HCT116 (cell line): ENCODE data around the gene AVL9.
"Not testable (repeated sequence)": the region's sequence is repeated elsewhere in the genome, so short reads cannot be mapped to it uniquely, and the experiment has no call there.

Source experiments
- CEBPB ChIP-seq: IDR thresholded peaks from 2 replicates; pipeline ENCODE4 v1.6.1; 2012; ENCODE audit warnings: low read depth
- ELF1 ChIP-seq: IDR thresholded peaks from 2 replicates; pipeline ENCODE4 v1.6.1; 2012; ENCODE audit warnings: low read depth, borderline replicate concordance
- EZH2 ChIP-seq: fragments of 200-600 bp; sonication (generic); IDR thresholded peaks from 2 replicates; pipeline ENCODE4 v1.6.1; 2017; ENCODE audit warnings: antibody characterized with exemption, mixed run types
- EZH2phosphoT487 ChIP-seq: fragments of 200-600 bp; IDR thresholded peaks from 2 replicates; pipeline ENCODE4 v1.6.1; 2018; ENCODE audit warnings: antibody characterized with exemption, borderline replicate concordance
- POLR2A ChIP-seq: IDR thresholded peaks from 2 replicates; pipeline ENCODE4 v1.7.0; 2011; ENCODE audit warnings: borderline replicate concordance; ENCODE audit not compliant: insufficient read depth, insufficient read length; ENCODE audit errors: extremely low read depth
- POLR2AphosphoS5 ChIP-seq: IDR thresholded peaks from 2 replicates; pipeline ENCODE4 v1.6.1; 2011; ENCODE audit warnings: mild to moderate bottlenecking, low read depth, low read length, moderate library complexity
- RAD21 ChIP-seq: IDR thresholded peaks from 2 replicates; pipeline ENCODE4 v1.6.1; 2012; ENCODE audit warnings: low read depth, mild to moderate bottlenecking
- SP1 ChIP-seq: IDR thresholded peaks from 2 replicates; pipeline ENCODE4 v1.6.1; 2012; ENCODE audit warnings: low read depth
- ZNF274 ChIP-seq: fragments of 200-500 bp; sonication (Bioruptor generic); IDR thresholded peaks from 2 replicates; pipeline ENCODE4 v1.6.1; 2014; ENCODE audit warnings: mild to moderate bottlenecking, low read depth, low read length, inconsistent platforms
- TF ChIP-seq, protein P1 (sequence below), 3 experiments: fragments of 200-600 bp in 1 of 3; sonication (generic) in 1 of 3; IDR thresholded peaks in 2 of 3; conservative IDR thresholded peaks in 1 of 3; 2 replicates each; pipeline ENCODE4 v1.5.1; 2012 to 2017; ENCODE audit warnings: low read depth in 2 of 3, low read length in 2 of 3, antibody characterized with exemption in 1 of 3, borderline replicate concordance in 1 of 3, control low read depth in 1 of 3, mild to moderate bottlenecking in 1 of 3, mixed read lengths in 1 of 3, mixed run types in 1 of 3, moderate library complexity in 1 of 3; ENCODE audit not compliant: insufficient read depth in 1 of 3
- TF ChIP-seq, protein P2 (sequence below): IDR thresholded peaks from 2 replicates; pipeline ENCODE4 v1.6.1; 2012
- TF ChIP-seq, protein P3 (sequence below): IDR thresholded peaks from 2 replicates; pipeline ENCODE4 v1.6.1; 2012; ENCODE audit warnings: low read depth

DNA sequence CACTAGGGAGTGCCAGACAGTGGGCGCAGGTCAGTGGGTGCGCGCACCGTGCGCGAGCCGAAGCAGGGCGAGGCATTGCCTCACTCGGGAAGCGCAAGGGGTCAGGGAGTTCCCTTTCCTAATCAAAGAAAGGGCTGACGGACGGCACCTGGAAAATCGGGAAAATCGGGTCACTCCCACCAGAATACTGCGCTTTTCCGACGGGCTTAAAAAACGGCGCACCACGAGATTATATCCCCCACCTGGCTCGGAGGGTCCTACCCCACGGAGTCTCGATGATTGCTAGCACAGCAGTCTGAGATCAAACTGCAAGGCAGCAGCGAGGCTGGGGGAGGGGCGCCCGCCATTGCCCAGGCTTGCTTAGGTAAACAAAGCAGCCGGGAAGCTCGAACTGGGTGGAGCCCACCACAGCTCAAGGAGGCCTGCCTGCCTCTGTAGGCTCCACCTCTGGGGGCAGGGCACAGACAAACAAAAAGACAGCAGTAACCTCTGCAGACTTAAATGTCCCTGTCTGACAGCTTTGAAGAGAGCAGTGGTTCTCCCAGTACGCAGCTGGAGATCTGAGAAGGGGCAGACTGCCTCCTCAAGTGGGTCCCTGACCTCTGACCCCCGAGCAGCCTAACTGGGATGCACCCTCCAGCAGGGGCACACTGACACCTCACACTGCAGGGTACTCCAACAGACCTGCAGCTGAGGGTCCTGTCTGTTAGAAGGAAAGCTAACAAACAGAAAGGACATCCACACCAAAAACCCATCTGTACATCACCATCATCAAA lies 30.5 kb upstream of the AVL9 start:
- TF ChIP-seq EZH2, SP1, EZH2phosphoT487, RAD21, ZNF274, POLR2AphosphoS5, CEBPB, ELF1, POLR2A: not testable (repeated sequence)
- TF ChIP-seq, protein P1, sequence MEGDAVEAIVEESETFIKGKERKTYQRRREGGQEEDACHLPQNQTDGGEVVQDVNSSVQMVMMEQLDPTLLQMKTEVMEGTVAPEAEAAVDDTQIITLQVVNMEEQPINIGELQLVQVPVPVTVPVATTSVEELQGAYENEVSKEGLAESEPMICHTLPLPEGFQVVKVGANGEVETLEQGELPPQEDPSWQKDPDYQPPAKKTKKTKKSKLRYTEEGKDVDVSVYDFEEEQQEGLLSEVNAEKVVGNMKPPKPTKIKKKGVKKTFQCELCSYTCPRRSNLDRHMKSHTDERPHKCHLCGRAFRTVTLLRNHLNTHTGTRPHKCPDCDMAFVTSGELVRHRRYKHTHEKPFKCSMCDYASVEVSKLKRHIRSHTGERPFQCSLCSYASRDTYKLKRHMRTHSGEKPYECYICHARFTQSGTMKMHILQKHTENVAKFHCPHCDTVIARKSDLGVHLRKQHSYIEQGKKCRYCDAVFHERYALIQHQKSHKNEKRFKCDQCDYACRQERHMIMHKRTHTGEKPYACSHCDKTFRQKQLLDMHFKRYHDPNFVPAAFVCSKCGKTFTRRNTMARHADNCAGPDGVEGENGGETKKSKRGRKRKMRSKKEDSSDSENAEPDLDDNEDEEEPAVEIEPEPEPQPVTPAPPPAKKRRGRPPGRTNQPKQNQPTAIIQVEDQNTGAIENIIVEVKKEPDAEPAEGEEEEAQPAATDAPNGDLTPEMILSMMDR (IDR thresholded peaks at IDR 0.05 in 2 of 3, conservative IDR thresholded peaks at IDR 0.05 in 1 of 3; ENCODE audit: borderline replicate concordance in 1 of 3, insufficient read depth in 1 of 3, low read depth in 2 of 3, low read length in 2 of 3): not testable (repeated sequence)
- TF ChIP-seq, protein P2, sequence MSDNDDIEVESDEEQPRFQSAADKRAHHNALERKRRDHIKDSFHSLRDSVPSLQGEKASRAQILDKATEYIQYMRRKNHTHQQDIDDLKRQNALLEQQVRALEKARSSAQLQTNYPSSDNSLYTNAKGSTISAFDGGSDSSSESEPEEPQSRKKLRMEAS: not testable (repeated sequence)
- TF ChIP-seq, protein P3, sequence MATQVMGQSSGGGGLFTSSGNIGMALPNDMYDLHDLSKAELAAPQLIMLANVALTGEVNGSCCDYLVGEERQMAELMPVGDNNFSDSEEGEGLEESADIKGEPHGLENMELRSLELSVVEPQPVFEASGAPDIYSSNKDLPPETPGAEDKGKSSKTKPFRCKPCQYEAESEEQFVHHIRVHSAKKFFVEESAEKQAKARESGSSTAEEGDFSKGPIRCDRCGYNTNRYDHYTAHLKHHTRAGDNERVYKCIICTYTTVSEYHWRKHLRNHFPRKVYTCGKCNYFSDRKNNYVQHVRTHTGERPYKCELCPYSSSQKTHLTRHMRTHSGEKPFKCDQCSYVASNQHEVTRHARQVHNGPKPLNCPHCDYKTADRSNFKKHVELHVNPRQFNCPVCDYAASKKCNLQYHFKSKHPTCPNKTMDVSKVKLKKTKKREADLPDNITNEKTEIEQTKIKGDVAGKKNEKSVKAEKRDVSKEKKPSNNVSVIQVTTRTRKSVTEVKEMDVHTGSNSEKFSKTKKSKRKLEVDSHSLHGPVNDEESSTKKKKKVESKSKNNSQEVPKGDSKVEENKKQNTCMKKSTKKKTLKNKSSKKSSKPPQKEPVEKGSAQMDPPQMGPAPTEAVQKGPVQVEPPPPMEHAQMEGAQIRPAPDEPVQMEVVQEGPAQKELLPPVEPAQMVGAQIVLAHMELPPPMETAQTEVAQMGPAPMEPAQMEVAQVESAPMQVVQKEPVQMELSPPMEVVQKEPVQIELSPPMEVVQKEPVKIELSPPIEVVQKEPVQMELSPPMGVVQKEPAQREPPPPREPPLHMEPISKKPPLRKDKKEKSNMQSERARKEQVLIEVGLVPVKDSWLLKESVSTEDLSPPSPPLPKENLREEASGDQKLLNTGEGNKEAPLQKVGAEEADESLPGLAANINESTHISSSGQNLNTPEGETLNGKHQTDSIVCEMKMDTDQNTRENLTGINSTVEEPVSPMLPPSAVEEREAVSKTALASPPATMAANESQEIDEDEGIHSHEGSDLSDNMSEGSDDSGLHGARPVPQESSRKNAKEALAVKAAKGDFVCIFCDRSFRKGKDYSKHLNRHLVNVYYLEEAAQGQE: not testable (repeated sequence)
